K562 (cell line): Measurements from ENCODE around the gene GALNT18. TPM values are rescaled to one million over a fixed set of nuclear protein-coding genes. Genes with fewer than 3 reads are reported as not detected.

Experiments used
- ATAC-seq: fragments of 200-7000 bp; cut with Tn5 transposase; 3 replicates; pipeline ENCODE4 v1.9.1; 2020; ENCODE audit warnings: moderate library complexity
- BruUV-seq: library from RNA; stranded (reverse); fragments of 400-500 nt; replicated peaks from 2 replicates; lab custom pipeline; 2021; lab: Mats Ljungman, UMichigan
- CTCF ChIA-PET: fragments of 300-600 bp; formaldehyde crosslinking; extraction: SDS; loops from one replicate; lab custom pipeline; 2021; ENCODE audit warnings: low intra/inter-chr PET ratio; lab: Yijun Ruan, JAX
- POLR2A ChIA-PET: fragments of 300-600, 350-650 bp; sonication (Branson Sonifier 250); formaldehyde crosslinking; extraction: SDS; loops from one replicate; lab custom pipeline; 2021; ENCODE audit warnings: antibody characterized with exemption, inconsistent platforms; lab: Yijun Ruan, JAX
- DNase-seq, 4 experiments: peaks; one replicate each; pipeline versions ENCODE4 v3.0.0 to v3.0.0-alpha.2; 2011 to 2018; ENCODE audit warnings: low spot score in 3 of 4, mixed read lengths in 3 of 4; ENCODE audit errors: extremely low read depth in 1 of 4
- FAIRE-seq: peaks from 2 replicates; lab custom pipeline; 2011; peaks lifted over from hg19 to GRCh38; lab: Jason Lieb, UNC
- H2AFZ ChIP-seq: 2 replicates; pipeline ENCODE4 v1.6.0; 2011; ENCODE audit warnings: low read depth, low read length, control low read depth, inconsistent platforms
- H3K27ac ChIP-seq: fragments of 200-600 bp; 3 replicates; pipeline ENCODE4 v1.8.0; 2011; ENCODE audit warnings: low read depth, mild to moderate bottlenecking, control low read depth, inconsistent platforms, low read length, moderate library complexity, mixed read lengths; ENCODE audit errors: extremely low read depth
- H3K27me3 ChIP-seq, 2 experiments: fragments of 300-600 bp in 1 of 2; 2 replicates in 1 of 2; 3 replicates in 1 of 2; pipeline versions ENCODE4 v1.6.0 to v1.8.0; 2011; ENCODE audit warnings: inconsistent platforms in 2 of 2, low read length in 2 of 2, mild to moderate bottlenecking in 1 of 2, mixed read lengths in 1 of 2, moderate library complexity in 1 of 2; ENCODE audit not compliant: control insufficient read depth in 2 of 2, insufficient read depth in 2 of 2
- H3K36me3 ChIP-seq: fragments of 300-600 bp; 3 replicates; pipeline ENCODE4 v1.8.0; 2011; ENCODE audit warnings: mild to moderate bottlenecking, low read length, inconsistent platforms; ENCODE audit not compliant: control insufficient read depth, insufficient read depth
- H3K4me1 ChIP-seq, 2 experiments: fragments of 200-600 bp in 1 of 2; replicated peaks in 1 of 2; 2 replicates in 1 of 2; 3 replicates in 1 of 2; pipeline versions ENCODE4 v1.5.1 to v1.8.0; 2011; ENCODE audit warnings: inconsistent platforms in 2 of 2, low read length in 2 of 2, mild to moderate bottlenecking in 1 of 2, mixed read lengths in 1 of 2, moderate library complexity in 1 of 2; ENCODE audit not compliant: control insufficient read depth in 2 of 2, insufficient read depth in 2 of 2
- H3K4me2 ChIP-seq: 2 replicates; pipeline ENCODE4 v1.6.1; 2011; ENCODE audit warnings: low read length, control low read depth, inconsistent platforms, mixed read lengths; ENCODE audit not compliant: insufficient read depth
- H3K4me3 ChIP-seq: fragments of 200-600 bp; sonication (generic), shearing (Covaris generic); 2 replicates; pipeline ENCODE4 v1.5.1; 2016; ENCODE audit warnings: control low read depth, inconsistent platforms
- H3K79me2 ChIP-seq: fragments of 200-600 bp; 3 replicates; pipeline ENCODE4 v1.8.0; 2011; ENCODE audit warnings: low read length, inconsistent platforms; ENCODE audit not compliant: control insufficient read depth, insufficient read depth
- H3K9ac ChIP-seq, 2 experiments: 2 replicates each; pipeline versions ENCODE4 v1.6.0 to v1.6.1; 2011; ENCODE audit warnings: low read depth in 2 of 2, low read length in 2 of 2, control low read depth in 1 of 2, inconsistent platforms in 1 of 2, mild to moderate bottlenecking in 1 of 2, mixed read lengths in 1 of 2; ENCODE audit not compliant: insufficient read depth in 1 of 2
- H3K9me1 ChIP-seq: one replicate; pipeline ENCODE4 v1.6.0; 2011; ENCODE audit warnings: inconsistent platforms, mild to moderate bottlenecking, low read length, moderate library complexity; ENCODE audit not compliant: control insufficient read depth, insufficient read depth
- H3K9me3 ChIP-seq: replicated peaks from 2 replicates; pipeline ENCODE4 v1.5.1; 2011; ENCODE audit warnings: low read depth, low read length, inconsistent platforms; ENCODE audit not compliant: control insufficient read depth, insufficient read depth
- H4K20me1 ChIP-seq: replicated peaks from 2 replicates; pipeline ENCODE4 v1.6.1; 2011; ENCODE audit warnings: low read length, inconsistent platforms, mixed read lengths; ENCODE audit not compliant: control insufficient read depth, insufficient read depth
- MCM2 ChIP-seq: fragments of 450-650 bp; IDR thresholded peaks from 2 replicates; pipeline ENCODE4 v1.6.1; 2017; ENCODE audit warnings: low read depth, mild to moderate bottlenecking
- NCOA4 ChIP-seq: fragments of 450-650 bp; IDR thresholded peaks from 2 replicates; pipeline ENCODE4 v1.6.1; 2018; ENCODE audit warnings: mild to moderate bottlenecking; ENCODE audit not compliant: partially characterized antibody
- PURB ChIP-seq: sonication (generic); formaldehyde crosslinking; IDR thresholded peaks from 2 replicates; pipeline ENCODE4 v1.9.0; 2021; ENCODE audit warnings: low read depth, mild to moderate bottlenecking, missing genetic modification reagents
- ZNF609 ChIP-seq: sonication (generic); formaldehyde crosslinking; IDR thresholded peaks from 2 replicates; pipeline ENCODE4 v1.8.1; 2023; ENCODE audit warnings: missing genetic modification reagents, mild to moderate bottlenecking, borderline replicate concordance
- ZNF668 ChIP-seq: fragments of 250-450 bp; sonication (Bioruptor Pico); IDR thresholded peaks from 2 replicates; pipeline ENCODE4 v1.8.0; 2022; ENCODE audit warnings: mild to moderate bottlenecking, inconsistent platforms
- ZNF780A ChIP-seq: fragments of 250-450 bp; sonication (Bioruptor Pico); IDR thresholded peaks from 2 replicates; pipeline ENCODE4 v1.5.0; 2021; ENCODE audit warnings: mild to moderate bottlenecking
- WGBS: fragments of 100-300 bp; shearing (Covaris generic); methylation state at CpG from one replicate; pipeline ENCODE4 v1.1.6; 2016; ENCODE audit warnings: low coverage, mixed read lengths; ENCODE audit not compliant: insufficient coverage; ENCODE audit errors: missing lambda C conversion rate; 5-methylcytosine and 5-hydroxymethylcytosine counted together
- in situ Hi-C: fragments of 300-500 bp; cut with MboI; formaldehyde crosslinking; loops from 4 replicates; pipeline ENCODE4 v1.15.0; 2018; ENCODE audit warnings: inconsistent platforms, mixed read lengths
- intact Hi-C: fragments of 100-400 bp; cut with micrococcal nuclease; formaldehyde crosslinking; loops from 2 replicates; pipeline ENCODE4 v1.14.2; 2022
- polyA plus RNA-seq, 8 experiments: library from polyadenylated mRNA; depleted of rRNA in 4 of 8; stranded (reverse) in 5 of 8; unstranded in 3 of 8; fragments of >200 nt; fragmentation: Nextera tagmentation in 2 of 8; fragmentation: Illumina TruSeq in 1 of 8; extraction: Ambion mirVana in 2 of 8; extraction: Trizol in 1 of 8; gene quantifications; 2 replicates each; pipeline versions ENCODE4 v1.2.1 to v1.2.3, GENCODE V29; 2011 to 2014; ENCODE audit warnings: inconsistent platforms in 1 of 8, missing spikeins in 1 of 8
- total RNA-seq, 7 experiments: library from RNA; depleted of rRNA in 6 of 7; stranded (reverse); fragments of >200 nt in 6 of 7; fragmentation: Illumina TruSeq in 2 of 7; extraction: Trizol in 2 of 7; gene quantifications; 2 replicates each; pipeline versions ENCODE4 v1.2.1 to v1.2.3, GENCODE V29; 2011 to 2021; ENCODE audit warnings: low replicate concordance in 1 of 7

GALNT18 gene
- total and polyA plus RNA-seq, 9 of the 15 experiments (the other 6 are each of a cell fraction or from before 2014, with no cell fraction given), result not detected

GRCh38 chr11:11580841-11581411 lies 40.9 kb downstream of the GALNT18 start (continued):
- TF ChIP-seq MCM2 (no peak), ZNF780A (CRISPR knock-in tag) (no peak), PURB (CRISPR knock-in tag) (no peak)

- Histone ChIP-seq H3K79me2 (no peaks in the 10 kb centered on the region), H3K4me2 (no peak overlapping the region), H3K27ac (no peak overlapping the region), H3K9ac (no peak overlapping the region), H3K9me3 (no peaks in the 10 kb centered on the region), H3K36me3 (no peaks in the 10 kb centered on the region), H3K27me3 (peaks cover 11 to 35% of the 10 kb centered on the region in 2 experiments; a peak in 4 of 5 replicates), H3K4me3 (no peak overlapping the region), H2AFZ (no peak overlapping the region), H3K4me1 (no peaks in the 10 kb centered on the region), H4K20me1 (no peaks in the 10 kb centered on the region), H3K9me1 (no peaks in the 10 kb centered on the region)
- ChIA-PET POLR2A (no interaction called here), CTCF (no interaction called here)
- 0% methylated on average over 5 of the region's 5 CpGs for WGBS
- no TSS peak for BruUV-seq
- intact Hi-C loops, result no loop called here
- TF ChIP-seq ZNF668 (CRISPR knock-in tag) (no peak), NCOA4 (no peak), ZNF609 (CRISPR knock-in tag) (no peak)
- DNase-seq (no peak), FAIRE-seq (no peak), ATAC-seq (no peak)
- in situ Hi-C loops, result no loop called here
These were observed 41.8 kb downstream of the GALNT18 start for GRCh38 chr11:11580012-11580411.
